Activated CD8-positive, alpha-beta T cell treated with anti-CD3 and anti-CD28 coated beads for 36 hours (primary cell): ENCODE measurements around the gene FBXW10. TPM values are rescaled to one million over a fixed set of nuclear protein-coding genes. Genes with fewer than 3 reads are reported as not detected.
"Not testable (repeated sequence)": the region's sequence is repeated elsewhere in the genome, so short reads cannot be mapped to it uniquely, and the experiment has no call there.

Experiments used
- ATAC-seq: fragments of 200-7000 bp; cut with Tn5 transposase; one replicate; pipeline ENCODE4 v1.10.0; 2021; ENCODE audit warnings: mild to moderate bottlenecking, moderate library complexity
- CTCF ChIA-PET: fragments of 350-600 bp; sonication (Branson Sonifier 250); formaldehyde crosslinking; loops from one replicate; lab custom pipeline; 2021; ENCODE audit warnings: antibody characterized with exemption; lab: Charles Lee
- POLR2A ChIA-PET: fragments of 350-600 bp; sonication (Branson Sonifier 250); formaldehyde crosslinking; loops from one replicate; lab custom pipeline; 2021; ENCODE audit warnings: antibody characterized with exemption; lab: Charles Lee
- DNase-seq: peaks from one replicate; pipeline ENCODE4 v3.0.0-alpha.2; 2020
- H3K27ac Mint-ChIP-seq: one replicate; pipeline ENCODE4 v1.8.0; 2021; ENCODE audit warnings: mild to moderate bottlenecking, mixed read lengths
- H3K27me3 Mint-ChIP-seq: one replicate; pipeline ENCODE4 v1.8.0; 2021; ENCODE audit warnings: mixed read lengths
- H3K36me3 Mint-ChIP-seq: one replicate; pipeline ENCODE4 v1.8.0; 2021; ENCODE audit warnings: low read depth, mixed read lengths
- H3K4me1 Mint-ChIP-seq: one replicate; pipeline ENCODE4 v1.8.0; 2021; ENCODE audit warnings: low read depth, mixed read lengths
- H3K4me3 Mint-ChIP-seq: one replicate; pipeline ENCODE4 v1.8.0; 2021; ENCODE audit warnings: mild to moderate bottlenecking, moderate library complexity, mixed read lengths
- H3K9me3 Mint-ChIP-seq: one replicate; pipeline ENCODE4 v1.8.0; 2021; ENCODE audit warnings: mixed read lengths
- CTCF ChIP-seq: fragments of 200-600 bp; IDR thresholded peaks from one replicate; pipeline ENCODE4 v1.8.0; 2022; ENCODE audit warnings: antibody characterized with exemption, mild to moderate bottlenecking
- intact Hi-C: fragments of 100-400 bp; cut with micrococcal nuclease; formaldehyde crosslinking; loops from one replicate; pipeline ENCODE4 v1.10.0; 2022
- total RNA-seq, 2 experiments: library from RNA; stranded (reverse); gene quantifications; one replicate each; pipeline ENCODE4 v1.2.3, GENCODE V29; 2021

Gene FBXW10
- total RNA-seq, 2 experiments from 2014 or later = not detected

DNA sequence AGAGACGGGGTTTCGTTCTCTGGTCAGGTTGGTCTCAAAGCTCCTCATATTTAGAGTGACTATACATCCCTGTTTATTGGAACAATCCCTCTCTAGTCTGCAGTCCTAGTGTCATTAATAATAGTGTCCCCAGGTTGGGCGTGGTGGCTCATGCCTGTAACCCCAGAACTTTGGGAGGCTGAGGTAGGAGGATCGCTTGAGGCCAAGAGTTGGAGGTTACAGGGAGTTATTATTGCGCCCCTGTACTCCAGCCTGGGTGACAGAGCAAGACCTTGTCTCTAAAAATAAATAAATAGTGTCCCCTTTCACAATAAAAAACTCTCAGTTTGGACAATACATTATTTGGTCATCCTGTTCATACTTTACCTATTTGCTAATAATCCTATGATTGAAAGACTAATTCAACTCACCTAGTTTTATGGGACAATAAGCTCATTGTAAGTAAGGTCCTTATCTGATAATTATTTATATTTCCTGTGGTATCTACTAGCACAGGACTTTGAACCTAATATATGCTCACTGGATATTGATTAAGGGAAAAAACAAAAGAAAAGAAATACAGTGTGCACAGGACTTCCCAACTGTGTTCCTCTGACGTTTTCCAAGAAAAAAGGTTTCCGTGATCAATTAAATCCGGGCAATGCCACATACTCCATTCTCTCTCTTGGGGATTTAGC is 13.7 kb downstream of the FBXW10 start:
- POLR2A ChIA-PET, H3K9me3 Mint-ChIP-seq, H3K4me3 Mint-ChIP-seq, H3K4me1 Mint-ChIP-seq, CTCF ChIA-PET, H3K27me3 Mint-ChIP-seq, intact Hi-C loops, H3K36me3 Mint-ChIP-seq, ATAC-seq, DNase-seq, H3K27ac Mint-ChIP-seq: not testable (repeated sequence)

DNA sequence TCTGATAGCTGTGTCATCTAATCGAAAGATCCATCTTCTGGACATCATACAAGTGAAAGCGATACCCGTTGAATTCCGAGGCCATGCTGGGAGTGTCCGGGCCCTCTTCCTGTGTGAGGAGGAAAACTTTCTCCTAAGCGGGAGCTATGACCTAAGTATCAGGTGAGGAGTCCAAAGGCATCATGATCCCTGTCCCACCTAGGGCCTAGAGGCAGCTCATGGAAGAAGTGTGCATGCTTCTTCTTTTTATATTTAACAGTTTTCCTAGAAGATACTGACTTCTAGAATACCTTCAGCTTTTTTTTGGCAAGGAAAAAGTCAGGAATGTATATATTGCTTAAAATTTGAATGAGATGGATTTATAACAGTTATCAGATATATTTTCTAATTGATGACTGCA is 14.5 kb downstream of the FBXW10 start:
- intact Hi-C loops, H3K27ac Mint-ChIP-seq, CTCF ChIA-PET, H3K4me3 Mint-ChIP-seq, ATAC-seq, POLR2A ChIA-PET, H3K36me3 Mint-ChIP-seq, H3K4me1 Mint-ChIP-seq, H3K9me3 Mint-ChIP-seq, DNase-seq, H3K27me3 Mint-ChIP-seq: not testable (repeated sequence)

- POLR2A ChIA-PET = not testable (repeated sequence)
Observed at GRCh38 chr17:18760221-18760620, 16.4 kb downstream of the FBXW10 start.

DNA sequence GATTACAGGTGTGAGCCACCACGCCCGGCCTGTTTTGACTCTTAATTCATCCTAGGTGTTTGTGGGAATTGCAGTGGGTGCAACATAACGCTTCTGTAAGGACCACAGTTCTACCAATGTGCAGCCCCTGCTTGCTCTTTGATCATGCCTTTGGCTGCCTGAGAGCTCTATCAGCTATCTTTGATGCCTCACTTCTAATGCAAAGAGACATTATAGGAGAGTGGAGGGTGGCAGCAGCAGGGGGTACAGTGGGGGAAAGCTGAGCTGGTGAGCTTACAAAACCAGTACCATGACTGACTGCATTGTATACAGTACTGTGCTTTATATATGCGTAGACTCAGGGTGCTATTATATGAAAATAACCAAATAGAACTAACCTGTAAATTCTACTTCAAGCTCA is 26.7 kb downstream of the FBXW10 start:
- ATAC-seq, H3K4me1 Mint-ChIP-seq, H3K4me3 Mint-ChIP-seq, H3K36me3 Mint-ChIP-seq, H3K9me3 Mint-ChIP-seq, H3K27me3 Mint-ChIP-seq, CTCF ChIA-PET, POLR2A ChIA-PET, intact Hi-C loops, DNase-seq, H3K27ac Mint-ChIP-seq: not testable (repeated sequence)

More at GRCh38 chr17:18760221-18760620, 16.4 kb downstream of the FBXW10 start:
- intact Hi-C loops, CTCF ChIA-PET, H3K36me3 Mint-ChIP-seq, H3K4me3 Mint-ChIP-seq, H3K4me1 Mint-ChIP-seq, DNase-seq, H3K27me3 Mint-ChIP-seq, H3K9me3 Mint-ChIP-seq, H3K27ac Mint-ChIP-seq, ATAC-seq: not testable (repeated sequence)

GRCh38 chr17:18771066-18771465 is 27.2 kb downstream of the FBXW10 start:
- CTCF ChIA-PET, POLR2A ChIA-PET, H3K9me3 Mint-ChIP-seq, H3K27ac Mint-ChIP-seq, intact Hi-C loops, H3K4me1 Mint-ChIP-seq, DNase-seq, H3K36me3 Mint-ChIP-seq, ATAC-seq, H3K27me3 Mint-ChIP-seq, H3K4me3 Mint-ChIP-seq: not testable (repeated sequence)

GRCh38 chr17:18772471-18772870 is 28.6 kb downstream of the FBXW10 start:
- TF ChIP-seq CTCF = no peak
- Mint-ChIP-seq H3K4me1 (peaks cover 7% of the 10 kb centered on the region), H3K27ac (no peak overlapping the region), H3K4me3 (no peak overlapping the region), H3K36me3 (no peaks in the 10 kb centered on the region), H3K9me3 (no peaks in the 10 kb centered on the region), H3K27me3 (no peaks in the 10 kb centered on the region)
- DNase-seq (no peak), ATAC-seq (no peak)
- ChIA-PET CTCF (interaction anchor here (0.5 to 1.1 kb wide), 3 partner anchors 95 to 1562 kb away, joined by 3 to 4 read pairs (median 3); no protein-coding TSS in a partner anchor), POLR2A (no interaction called here)
- intact Hi-C loops = no loop called here

DNA sequence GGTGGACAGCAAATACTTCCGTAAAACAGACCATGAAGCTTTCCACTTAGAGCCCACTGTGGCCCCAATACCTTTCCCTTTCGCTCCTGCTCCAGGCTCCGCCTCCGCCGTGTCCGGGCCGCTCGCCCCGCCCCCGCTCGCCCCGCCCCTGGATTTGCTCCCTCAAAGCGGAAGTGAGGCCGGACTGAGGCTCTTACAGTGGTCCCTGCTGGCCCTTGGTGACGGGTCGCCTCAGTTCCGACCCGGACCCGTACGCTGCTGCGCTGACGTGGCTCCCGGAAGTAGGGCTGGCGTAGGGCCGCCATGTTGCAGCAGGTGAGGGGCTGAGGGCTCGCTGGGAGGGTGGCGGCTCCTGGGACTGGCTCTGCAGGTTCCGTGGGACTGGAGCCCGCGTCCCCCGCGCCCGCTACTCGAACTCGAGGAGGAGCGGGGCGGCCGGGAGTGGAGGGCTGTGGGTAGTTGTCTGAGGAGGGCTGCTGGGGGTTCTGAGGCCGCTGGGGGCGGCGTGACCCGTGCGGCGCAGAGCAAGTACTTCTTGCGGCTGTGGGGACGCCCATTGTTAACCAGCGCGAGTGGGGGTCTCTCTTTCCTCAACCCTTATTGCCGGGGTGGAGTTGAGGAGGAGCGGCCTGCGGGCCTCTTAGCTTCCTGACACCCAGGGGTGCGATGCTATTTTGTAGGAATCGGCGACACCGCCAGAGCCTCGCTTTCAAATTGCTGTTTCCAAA is 37.3 kb downstream of the FBXW10 start, which contains the start of gene TVP23B:
Gene TVP23B, plus strand, starts transcription at position 193 of the 728 bp plus-strand sequence. Its CDS starts 111 bp downstream, at position 304.
- POLR2A ChIA-PET, H3K27me3 Mint-ChIP-seq, H3K9me3 Mint-ChIP-seq, CTCF ChIA-PET, intact Hi-C loops: not testable (repeated sequence)
- Mint-ChIP-seq H3K4me1 (peaks cover 23% of the 10 kb centered on the region), H3K4me3 (peak within 1 kb of the TSS; percentile 79), H3K27ac (peak within 1 kb of the TSS; percentile 94), H3K36me3 (peaks cover 11% of the 10 kb centered on the region)
- DNase-seq = peak; percentile 99
- peak; percentile 97 for ATAC-seq

GRCh38 chr17:18781805-18782204 is 38.0 kb downstream of the FBXW10 start:
- DNase-seq, intact Hi-C loops, H3K27me3 Mint-ChIP-seq, H3K9me3 Mint-ChIP-seq, CTCF ChIA-PET, POLR2A ChIA-PET, ATAC-seq: not testable (repeated sequence)
- H3K4me1 Mint-ChIP-seq = peaks cover 23% of the 10 kb centered on the region
- H3K36me3 Mint-ChIP-seq = peaks cover 11% of the 10 kb centered on the region
- H3K27ac Mint-ChIP-seq = peak overlapping the region; percentile 86
- H3K4me3 Mint-ChIP-seq = peak overlapping the region; percentile 73

- H3K9me3 Mint-ChIP-seq, H3K27me3 Mint-ChIP-seq, ATAC-seq, CTCF ChIA-PET, H3K27ac Mint-ChIP-seq, POLR2A ChIA-PET, DNase-seq, H3K4me3 Mint-ChIP-seq, intact Hi-C loops: not testable (repeated sequence)
- Mint-ChIP-seq H3K4me1 (peaks cover 33% of the 10 kb centered on the region), H3K36me3 (peaks cover 19% of the 10 kb centered on the region)
Observed at GRCh38 chr17:18785933-18786332, 42.1 kb downstream of the FBXW10 start.

DNA sequence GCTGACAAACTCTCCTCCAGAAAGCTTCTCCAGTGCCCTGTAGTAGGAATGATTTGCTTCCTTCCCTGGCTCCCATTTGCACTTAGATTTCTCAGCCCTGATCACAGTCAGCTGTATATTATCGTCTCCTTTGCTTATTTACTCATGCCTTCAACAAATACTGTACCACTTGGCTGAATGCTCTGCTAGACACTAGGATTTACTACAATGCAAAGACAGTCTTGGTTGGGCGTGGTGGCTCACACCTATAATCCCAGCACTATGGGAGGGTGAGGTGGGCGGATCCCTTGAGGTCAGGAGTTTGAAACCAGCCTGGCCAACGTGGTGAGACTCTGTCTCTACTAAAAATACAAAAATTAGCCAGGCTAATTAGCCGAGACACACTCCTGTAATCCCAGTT is 43.0 kb downstream of the FBXW10 start:
- H3K4me3 Mint-ChIP-seq, H3K27me3 Mint-ChIP-seq, intact Hi-C loops, CTCF ChIA-PET, POLR2A ChIA-PET, DNase-seq, H3K27ac Mint-ChIP-seq, ATAC-seq, H3K9me3 Mint-ChIP-seq: not testable (repeated sequence)
- peaks cover 21% of the 10 kb centered on the region for H3K36me3 Mint-ChIP-seq
- H3K4me1 Mint-ChIP-seq = peaks cover 33% of the 10 kb centered on the region

DNA sequence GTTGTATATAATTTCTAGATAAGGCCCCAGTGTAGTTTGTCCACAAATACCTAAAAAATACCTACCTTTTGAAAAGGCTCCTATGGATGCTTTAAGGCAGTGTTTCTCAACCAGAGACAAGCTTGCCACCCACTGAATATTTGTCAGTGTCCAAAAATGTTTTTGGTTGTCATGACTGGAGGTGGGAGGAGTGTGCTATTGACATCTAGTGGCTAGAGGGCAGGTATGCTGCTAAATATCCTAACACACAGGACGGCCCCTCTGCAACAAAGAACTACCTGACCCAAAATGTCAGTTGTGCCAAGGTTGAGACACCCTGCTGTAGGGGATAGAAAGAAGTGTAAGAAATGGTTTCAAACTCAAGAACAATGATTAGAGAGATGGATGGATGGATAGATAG is 47.5 kb downstream of the FBXW10 start:
- not testable (repeated sequence) for DNase-seq, H3K27me3 Mint-ChIP-seq
- ATAC-seq = peak; percentile 77

More for the DNA sequence above, 47.5 kb downstream of the FBXW10 start:
- H3K4me3 Mint-ChIP-seq, H3K27ac Mint-ChIP-seq, POLR2A ChIA-PET, CTCF ChIA-PET, H3K9me3 Mint-ChIP-seq, intact Hi-C loops: not testable (repeated sequence)
- Mint-ChIP-seq H3K36me3 (peaks cover 18% of the 10 kb centered on the region), H3K4me1 (peaks cover 27% of the 10 kb centered on the region)
